NCI-H748 treated with DMSO at 0.1 percent for 48 hours (cell line): Measurements from ENCODE around the gene RTKN2.
A peak's percentile ranks its signal among the peaks of the same experiment; 100 is the strongest.
"Not testable (repeated sequence)": the region's sequence is repeated elsewhere in the genome, so short reads cannot be mapped to it uniquely, and the experiment has no call there.

ENCODE experiments used
- DNase-seq: peaks from one replicate; lab custom pipeline; 2025; lab: John Stamatoyannopoulos, UW

RTKN2 gene

DNA sequence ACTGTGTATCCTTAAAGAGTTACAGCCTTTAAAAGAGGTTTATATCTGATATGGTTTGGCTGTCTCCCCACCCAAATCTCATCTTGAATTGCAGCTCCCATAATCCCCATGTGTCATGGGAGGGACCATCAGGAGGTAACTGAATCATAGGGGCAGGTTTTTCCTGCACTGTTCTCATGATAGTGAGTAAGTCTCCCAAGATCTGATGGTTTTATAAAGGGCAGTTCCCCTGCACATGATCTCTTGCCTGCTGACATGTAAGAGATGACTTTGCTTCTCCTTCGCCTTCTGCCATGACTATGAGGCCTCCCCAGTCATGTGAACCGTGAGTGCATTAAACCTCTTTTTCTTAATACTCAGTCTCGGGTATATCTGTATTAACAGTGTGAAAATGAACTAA is 9.7 kb downstream of the RTKN2 start:
- DNase-seq, result no peak

DNA sequence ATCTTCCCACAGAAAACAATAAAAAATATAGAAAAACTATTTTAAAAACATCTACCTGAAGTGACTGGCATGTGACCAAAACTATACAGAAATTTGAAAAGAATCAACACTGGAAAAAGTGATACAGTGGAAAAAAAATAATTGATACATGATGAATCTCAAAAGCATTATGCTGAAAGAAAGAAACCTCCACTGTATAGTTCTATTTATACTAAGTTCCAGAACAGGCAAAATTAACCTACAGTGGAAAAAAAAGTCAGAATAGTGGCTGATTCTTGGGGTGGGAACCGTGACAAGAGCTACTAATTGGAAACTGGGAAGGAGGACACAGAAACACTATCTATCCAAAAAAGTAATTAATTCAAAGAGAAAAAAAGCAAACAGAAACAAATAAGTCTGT is 14.9 kb downstream of the RTKN2 start:
- no peak for DNase-seq

GRCh38 chr10:62252051-62252450 is 16.6 kb downstream of the RTKN2 start:
- DNase-seq, result no peak

GRCh38 chr10:62250594-62251198 is 17.9 kb downstream of the RTKN2 start:
- no peak for DNase-seq

DNA sequence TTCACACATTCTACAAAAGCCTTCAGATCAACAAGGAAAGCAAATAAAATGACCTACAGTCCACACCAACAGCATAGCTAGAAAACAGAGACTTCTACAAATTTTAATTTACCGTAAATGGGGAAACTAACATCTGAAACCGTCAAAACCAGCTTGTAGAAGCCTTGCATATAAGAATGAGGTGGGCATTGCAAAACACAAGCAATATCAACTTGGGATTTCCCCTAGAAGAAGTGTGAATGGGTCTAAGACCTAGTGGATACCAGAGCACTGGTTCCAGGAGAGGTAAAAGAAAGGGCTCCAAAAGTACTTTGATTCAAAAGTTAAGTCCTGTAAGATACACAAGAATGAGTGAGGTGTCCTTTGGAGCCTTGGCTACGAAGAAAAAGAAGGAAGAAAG is 18.7 kb downstream of the RTKN2 start:
- DNase-seq, result no peak

DNA sequence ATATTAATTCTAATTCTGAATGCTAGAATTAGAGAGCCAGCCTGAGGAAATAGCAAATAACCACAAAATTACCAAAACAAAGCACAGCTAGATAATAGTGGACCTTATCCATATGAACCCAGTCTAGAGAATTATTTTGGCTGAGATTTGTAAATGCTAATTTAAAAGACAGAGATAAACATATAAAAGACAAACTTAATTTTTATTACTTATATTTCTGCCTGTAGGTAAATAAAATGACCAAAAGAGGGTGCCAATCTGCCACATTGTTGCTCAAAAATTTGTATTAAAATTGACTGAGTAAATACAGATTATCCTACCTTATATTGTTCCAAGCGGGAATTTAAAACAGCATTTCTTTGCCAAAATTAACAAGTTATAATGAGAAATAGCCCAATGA is 20.2 kb downstream of the RTKN2 start:
- DNase-seq, result no peak

- peak; percentile 60 for DNase-seq
Measured at GRCh38 chr10:62244785-62245467, 23.7 kb downstream of the RTKN2 start.

GRCh38 chr10:62244088-62244487 is 24.6 kb downstream of the RTKN2 start:
- no peak for DNase-seq

- no peak for DNase-seq
Measured at GRCh38 chr10:62243647-62243997, 25.0 kb downstream of the RTKN2 start.

DNA sequence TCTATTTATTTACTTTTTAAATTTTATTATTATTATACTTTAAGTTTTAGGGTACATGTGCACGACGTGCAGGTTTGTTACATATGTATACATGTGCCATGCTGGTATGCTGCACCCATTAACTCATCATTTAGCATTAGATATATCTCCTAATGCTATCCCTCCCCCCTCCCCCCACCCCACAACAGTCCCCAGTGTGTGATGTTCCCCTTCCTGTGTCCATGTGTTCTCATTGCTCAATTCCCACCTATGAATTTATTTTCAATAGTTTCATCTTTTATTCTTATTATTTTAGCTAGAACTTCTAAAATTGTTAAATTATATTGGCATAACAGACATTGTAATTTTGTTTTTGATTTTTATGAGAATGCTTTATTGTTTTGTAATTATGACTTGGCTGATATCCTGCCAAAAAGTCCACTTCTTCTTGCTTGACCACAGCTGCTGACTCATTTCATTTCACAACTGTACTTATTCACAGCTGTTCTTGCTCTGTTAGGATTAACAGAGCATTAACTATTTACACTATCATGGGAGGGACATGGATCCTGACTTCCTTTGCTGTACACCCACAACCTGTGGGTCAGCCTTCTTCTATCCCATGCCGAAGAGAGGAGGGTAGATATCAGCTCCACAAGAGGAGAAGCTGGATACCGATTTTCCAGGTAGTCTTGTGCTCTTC is 25.5 kb downstream of the RTKN2 start:
- DNase-seq, result not testable (repeated sequence)

GRCh38 chr10:62241521-62241920 is 27.1 kb downstream of the RTKN2 start:
- not testable (repeated sequence) for DNase-seq

GRCh38 chr10:62239994-62240393 is 28.6 kb downstream of the RTKN2 start:
- DNase-seq, result no peak

DNA sequence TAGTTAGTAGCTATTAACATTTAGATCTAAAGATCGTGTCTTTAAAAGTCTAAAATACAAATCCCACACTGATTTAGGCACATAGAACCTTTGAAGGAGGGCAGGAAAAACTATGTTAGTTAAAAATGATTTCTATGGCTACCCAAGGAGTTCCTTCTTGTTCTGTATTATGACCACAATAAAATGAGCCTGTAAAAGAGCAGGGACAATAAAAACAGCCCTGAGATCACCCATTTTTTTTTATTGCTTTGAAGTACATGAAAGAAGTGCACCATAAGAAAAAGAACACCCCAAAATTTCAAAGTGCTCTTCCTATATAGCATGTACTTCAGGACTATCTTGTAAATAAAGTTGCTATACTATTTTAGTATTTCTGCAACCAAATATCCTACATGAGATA is 29.8 kb downstream of the RTKN2 start:
- DNase-seq, result no peak

DNA sequence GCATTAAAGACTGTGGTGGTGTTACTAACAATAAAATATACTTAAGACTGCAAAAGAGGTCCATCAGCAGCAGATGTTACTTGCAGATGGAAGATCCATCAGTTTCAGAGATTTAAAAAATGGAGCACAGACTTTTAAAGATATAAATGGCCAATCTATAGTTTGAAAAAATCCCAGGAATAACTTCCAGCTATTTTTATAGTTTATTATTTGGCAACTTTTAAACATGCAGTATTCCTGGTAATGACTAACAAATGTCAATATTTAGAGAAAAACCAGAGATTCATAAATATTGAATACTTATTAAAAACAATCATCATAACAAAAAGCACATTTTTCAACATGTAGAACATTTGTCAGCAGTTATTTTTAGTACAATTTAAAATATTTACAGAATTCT is 30.7 kb downstream of the RTKN2 start:
- DNase-seq, result no peak

GRCh38 chr10:62237506-62237905 is 31.1 kb downstream of the RTKN2 start:
- DNase-seq, result no peak

- no peak for DNase-seq
Measured at GRCh38 chr10:62234077-62234605, 34.5 kb downstream of the RTKN2 start.

DNA sequence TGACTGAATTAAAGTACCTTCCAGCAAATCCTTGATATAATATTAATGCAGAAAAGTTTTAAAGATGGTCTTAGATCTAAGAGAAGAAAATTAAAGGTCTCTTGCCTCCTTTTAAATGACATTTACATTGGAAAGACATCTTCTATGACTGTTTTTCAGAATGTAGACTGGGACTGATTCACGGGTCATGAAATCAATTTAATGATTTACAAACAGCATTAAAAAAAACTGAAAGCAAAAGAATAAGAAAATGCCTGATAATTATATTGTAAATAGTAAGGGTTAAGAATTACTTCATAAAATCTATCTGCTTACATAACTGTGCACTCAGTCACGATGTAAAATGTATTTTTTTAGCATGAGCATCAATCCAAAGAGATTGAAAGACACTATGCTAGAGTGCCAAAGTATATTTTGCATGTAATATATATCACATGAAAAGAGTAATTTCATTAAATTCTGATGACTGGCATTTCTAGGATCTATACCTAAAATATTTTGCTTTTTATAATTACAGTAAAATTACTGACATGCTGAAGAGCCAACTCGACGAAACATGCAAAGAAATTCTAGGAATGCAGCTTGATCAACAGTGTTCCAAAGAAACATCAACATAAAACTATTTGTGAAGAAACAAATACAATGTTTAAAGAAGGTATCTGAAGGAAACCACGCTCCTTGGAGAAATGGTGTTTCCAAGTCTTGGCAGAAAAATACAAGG is 35.1 kb downstream of the RTKN2 start:
- no peak for DNase-seq

DNA sequence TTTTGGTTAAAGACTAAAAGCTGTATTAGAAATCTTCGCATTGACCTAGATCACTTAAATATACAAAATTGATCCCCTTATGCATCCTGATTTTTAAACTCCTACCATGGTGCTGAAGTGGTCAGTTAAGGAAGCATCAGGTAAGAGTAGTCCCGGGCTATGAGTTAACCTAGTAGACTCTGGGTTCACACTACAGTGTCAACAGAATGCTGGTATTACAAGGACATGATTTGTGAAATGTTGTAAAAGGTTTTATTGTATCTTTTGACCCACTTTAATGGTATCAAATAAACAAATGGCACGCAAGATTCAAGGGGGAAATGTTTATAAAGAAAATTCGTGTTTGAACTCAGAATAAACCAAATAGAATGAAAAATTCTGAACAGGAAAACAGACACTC is 36.8 kb downstream of the RTKN2 start:
- no peak for DNase-seq

DNA sequence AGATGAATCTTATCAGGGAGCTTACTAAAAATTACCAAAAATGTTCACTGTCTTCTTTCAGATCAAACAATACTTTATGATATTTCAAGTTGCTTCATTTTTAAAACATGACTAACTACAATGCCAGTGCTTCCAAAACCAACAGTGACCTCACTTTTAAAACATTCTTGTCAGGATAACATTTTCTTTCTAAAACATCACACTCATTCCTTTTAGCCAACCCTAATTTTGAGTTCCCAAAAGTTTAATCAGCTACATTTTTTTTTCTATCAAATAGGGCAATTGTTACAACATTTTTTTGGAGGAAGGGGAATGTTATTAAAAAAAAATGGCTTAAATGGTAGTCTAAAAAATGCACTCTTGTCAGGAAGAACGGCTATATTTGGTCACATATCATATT is 37.3 kb downstream of the RTKN2 start:
- DNase-seq, result no peak

GRCh38 chr10:62230344-62231121 is 38.1 kb downstream of the RTKN2 start:
- no peak for DNase-seq

DNA sequence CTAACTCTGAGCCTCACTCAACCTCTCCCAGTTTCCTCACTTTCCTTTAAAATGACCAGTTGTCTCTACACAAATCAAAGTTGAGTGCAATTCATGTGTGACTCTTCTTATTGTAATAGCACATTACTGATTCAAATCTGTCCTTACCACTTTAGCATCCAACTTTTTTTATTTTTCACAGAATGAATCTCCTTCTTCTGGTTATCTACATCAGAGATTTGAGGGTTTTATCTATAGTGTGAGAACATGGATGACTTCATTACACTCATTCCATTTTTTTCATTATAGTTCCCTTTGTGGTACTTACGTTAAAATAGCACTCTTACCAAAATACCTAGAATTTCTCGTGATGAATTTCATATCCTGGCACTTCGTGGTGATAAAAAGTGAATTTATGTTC is 43.3 kb downstream of the RTKN2 start:
- DNase-seq, result no peak

- no peak for DNase-seq
Measured at GRCh38 chr10:62224606-62225005, 44.0 kb downstream of the RTKN2 start.
